Measurements from ENCODE around the gene UBXN10.

Gene UBXN10

DNA sequence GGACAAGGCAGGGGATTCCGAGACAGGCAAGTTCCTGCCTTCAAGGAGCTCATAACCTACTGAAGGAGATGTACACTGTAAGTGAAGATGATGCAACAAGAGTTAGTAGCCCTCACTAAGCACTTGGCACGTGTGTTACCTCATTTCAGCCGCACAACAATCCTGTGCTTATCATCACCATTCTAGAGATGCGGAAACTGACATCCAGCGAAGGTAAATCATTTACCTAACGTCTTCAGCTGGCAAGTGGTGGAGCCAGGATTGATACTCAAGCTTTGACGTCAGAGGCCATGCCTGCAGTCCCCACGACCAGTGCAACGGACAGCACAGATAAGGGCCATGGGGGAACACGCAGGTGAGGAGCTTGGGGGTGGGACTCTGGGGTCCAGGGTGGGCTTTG, 2.9 kb upstream of the UBXN10 start:
- DNase-seq (ENCODE audit: low read depth in 1 of 2, low spot score in 1 of 2): no peak

DNA sequence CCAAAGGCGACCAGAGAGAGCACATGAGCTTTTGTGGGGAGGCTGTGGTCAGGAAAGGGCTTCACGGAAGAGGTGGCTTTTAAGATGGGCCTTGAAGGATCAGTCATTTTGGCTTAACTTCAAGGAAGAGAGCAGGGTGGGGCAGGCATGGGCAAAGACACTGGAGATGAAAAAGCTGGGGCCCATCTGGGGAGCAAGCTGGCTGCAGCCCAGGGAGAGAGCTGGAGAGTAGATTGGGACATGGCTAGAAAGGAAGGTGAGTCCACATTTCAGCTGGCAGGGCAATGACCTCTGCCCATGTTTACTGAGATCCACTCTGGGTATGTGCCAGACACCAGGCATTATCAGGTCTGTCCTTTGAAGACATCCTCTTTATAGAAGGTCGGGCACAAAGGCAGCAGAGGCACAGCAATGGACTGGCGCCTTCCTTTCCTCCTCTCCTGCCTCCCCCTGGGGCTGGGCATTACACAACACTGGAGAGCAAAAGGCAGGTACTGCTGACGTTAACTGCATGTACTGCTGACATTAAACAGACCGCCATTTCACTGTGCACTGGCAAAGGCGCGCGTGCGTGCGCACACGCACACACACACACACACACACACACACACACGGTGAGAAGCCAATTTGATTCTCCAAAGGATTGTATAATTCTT, 2.2 kb upstream of the UBXN10 start:
- no peak for DNase-seq (ENCODE audit: low read depth in 1 of 2, low spot score in 1 of 2)

DNA sequence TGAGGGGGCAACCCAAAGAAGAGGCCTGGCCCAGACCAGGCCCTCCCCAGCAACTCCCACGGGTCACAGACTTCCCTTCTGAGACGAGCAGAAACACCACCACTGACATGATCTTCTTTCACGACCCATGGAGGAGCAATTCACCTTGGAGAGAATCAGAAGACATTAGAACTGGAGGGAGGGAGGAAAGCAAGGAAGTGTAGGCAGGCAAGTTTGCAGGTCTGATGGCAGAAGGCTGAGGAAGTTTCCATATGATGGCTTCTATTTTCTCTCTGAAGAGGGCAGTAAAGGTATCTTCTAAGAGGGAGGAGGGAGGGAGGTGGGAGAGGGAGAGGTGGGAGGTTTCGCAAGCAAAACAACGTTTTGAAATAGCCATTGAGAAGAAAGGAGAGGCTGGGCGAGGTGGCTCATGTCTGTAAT, 1.4 kb upstream of the UBXN10 start:
- DNase-seq (ENCODE audit: low read depth in 1 of 2, low spot score in 1 of 2): no peak

DNA sequence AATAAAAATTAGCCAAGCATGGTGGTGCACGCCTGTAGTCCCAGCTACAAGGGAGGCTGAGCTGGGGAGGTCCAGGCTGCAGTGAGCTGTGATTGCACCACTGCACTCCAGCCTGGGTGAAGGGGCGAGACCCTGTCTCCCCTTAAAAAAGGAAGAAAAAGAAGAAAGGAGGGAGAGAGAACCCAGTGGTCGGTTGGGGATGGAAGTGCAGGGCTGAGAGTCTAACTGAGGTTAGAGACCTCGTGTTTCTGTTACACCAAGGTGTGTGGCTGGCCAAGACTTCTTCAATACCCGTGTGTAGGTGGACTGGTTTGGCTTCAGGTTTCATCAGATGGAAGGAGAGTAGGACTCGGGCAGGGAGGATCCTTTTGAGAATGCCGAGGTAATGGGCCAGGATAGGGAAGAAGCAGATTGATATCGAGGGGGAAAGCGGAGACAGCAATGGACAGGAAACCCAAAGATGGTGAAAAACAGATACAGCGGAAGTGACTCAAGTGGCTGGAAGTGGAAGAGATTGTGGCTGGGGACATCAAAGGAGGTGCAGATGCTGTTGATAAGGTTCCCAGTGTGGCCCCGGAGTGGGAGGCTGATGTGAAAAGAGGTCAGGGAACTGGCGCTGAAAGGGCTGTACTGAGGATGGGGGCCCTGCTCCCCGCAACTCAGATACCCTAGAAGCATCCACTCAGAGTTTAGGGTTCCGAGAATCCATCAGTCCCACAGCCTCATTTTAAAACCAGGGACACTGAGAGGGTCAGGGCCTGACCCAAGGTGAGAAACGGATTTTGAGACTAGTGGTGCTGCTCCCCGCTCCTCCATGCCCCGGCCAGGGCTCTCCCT, 681 bp upstream of the UBXN10 start:
- peak; percentile 15 to 29 for DNase-seq (ENCODE audit: low read depth in 1 of 2, low spot score in 1 of 2)

DNA sequence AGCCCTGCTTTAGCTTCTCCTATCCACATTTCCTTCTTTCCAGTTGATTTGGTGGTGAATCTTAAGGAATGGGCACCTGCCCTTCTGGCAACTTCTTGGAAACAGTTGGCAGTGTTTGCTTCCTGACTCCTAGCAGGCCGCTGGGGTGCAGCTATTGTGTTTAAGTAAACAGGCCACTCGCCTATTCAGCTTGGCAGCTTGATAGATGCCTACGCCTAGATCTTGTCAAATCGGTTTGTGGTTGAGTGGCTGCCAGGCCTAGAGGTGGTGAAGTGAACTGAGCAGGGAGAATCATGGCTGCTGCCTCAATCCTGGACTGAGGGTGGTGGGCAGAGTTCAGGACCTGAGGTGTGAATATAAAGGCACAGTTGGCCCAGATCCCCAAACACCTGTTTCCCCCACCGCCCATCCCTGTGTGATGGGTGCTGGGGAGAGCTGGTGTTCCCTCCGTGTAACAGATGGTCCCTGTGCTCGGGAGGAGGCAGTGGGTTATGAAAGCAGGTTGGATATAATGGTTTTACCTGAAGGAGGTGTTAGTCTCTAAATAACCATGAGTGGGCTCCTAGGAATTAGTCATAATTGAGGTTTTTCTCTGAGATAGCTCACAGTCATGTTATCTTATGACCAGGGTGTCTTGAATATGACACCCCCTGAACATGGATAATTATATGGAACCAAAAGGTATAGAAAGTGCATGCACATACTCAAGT, 1.4 kb downstream of the UBXN10 start:
- no peak for DNase-seq (ENCODE audit: low read depth in 1 of 2, low spot score in 1 of 2)

DNA sequence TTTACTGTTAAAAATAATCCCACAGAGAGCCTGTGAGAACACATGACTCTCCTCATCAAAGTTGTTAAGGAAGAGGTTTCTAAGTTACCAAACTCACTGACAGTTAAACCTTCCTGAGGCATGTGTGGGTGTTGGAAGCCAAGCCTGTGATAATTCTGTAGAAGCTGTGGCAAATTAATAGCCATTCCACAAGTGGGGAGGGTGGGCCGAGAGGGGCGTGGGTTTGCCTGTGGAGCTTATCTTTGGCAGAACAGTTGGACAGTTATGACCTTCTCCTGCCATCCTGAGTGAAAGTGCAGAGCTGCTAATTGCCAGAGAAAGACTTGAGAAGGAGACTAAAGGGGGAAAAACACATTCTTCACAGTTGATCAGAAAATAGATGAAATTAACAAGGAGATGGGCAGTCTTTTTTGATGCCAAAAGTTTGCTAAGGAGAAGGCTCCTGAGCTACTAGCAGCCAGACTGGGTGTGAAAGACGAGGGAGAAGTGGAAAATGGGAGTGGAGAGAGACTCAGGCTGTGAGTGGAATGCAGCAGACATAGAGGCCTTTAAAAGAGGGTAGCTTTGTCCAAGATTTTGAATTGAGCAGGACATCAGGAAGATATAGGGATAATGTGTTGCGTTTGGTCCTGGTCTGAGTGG, 2.0 kb downstream of the UBXN10 start:
- DNase-seq (ENCODE audit: low read depth in 1 of 2, low spot score in 1 of 2): no peak

DNA sequence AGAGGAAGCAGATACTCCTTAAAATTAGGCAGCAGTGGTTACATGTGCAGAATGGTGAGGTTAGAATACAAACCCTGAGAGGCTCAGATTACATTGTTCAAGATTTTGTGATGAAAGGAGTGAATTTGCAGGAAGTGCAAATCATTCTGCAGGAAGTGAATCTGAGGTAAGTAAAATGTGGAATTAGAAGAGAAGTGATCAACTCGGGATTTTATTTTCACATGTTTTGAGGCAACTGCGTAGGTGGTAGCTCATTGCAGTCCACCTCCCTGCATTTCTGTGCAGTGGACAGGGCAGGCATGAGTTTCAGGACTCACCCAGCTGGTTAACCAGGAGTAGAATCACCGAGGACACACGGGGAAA, 2.5 kb downstream of the UBXN10 start:
- DNase-seq (ENCODE audit: low read depth in 1 of 2, low spot score in 1 of 2): no peak

DNA sequence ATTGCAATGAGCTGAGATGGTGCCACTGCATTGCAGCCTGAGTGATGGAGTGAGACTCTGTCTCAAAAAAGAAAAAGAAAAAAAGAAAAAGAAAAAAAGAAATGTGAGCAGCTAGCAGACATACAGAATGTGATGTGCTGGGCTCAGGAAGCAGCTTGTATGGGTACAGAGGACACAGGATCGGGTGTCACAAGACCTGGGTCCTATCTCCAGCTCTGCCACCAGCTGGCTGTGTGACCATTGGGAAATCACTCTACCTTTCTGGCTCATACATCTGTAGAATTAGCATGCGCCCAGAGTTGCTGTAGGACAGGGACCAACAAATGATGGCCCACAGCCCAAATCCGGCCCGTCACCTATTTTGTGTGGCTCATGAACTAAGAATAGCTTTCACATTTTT, 3.8 kb downstream of the UBXN10 start:
- DNase-seq (ENCODE audit: low read depth in 1 of 2, low spot score in 1 of 2): no peak

DNA sequence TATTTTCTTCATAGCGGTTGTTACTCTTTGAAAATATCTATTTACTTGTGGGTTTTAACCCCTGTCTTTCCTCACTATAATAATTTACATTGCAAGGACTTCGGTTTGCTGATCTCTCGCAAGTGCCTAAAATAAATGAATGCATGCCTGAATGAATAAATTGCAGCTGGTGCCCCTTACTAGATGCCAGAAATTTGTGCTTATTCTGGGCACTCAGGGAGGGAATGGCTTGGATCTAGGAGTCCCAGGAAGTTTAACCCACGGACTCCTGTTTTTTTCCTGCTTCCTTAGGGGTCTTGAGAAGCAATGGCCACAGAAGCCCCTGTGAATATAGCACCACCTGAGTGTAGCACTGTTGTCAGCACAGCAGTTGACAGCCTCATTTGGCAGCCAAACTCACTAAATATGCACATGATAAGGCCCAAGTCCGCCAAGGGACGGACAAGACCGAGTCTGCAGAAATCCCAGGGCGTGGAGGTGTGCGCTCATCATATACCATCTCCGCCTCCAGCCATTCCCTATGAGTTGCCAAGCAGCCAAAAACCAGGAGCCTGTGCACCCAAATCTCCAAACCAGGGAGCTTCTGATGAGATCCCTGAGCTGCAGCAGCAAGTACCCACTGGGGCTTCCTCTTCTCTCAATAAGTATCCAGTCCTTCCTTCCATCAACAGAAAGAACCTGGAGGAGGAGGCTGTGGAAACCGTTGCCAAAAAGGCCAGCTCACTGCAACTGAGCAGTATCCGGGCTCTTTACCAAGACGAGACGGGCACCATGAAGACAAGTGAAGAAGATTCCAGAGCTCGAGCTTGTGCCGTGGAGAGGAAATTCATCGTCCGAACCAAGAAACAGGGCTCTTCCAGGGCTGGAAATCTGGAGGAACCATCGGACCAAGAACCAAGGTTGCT, 4.6 kb downstream of the UBXN10 start:
- DNase-seq (ENCODE audit: low read depth in 1 of 2, low spot score in 1 of 2): no peak

DNA sequence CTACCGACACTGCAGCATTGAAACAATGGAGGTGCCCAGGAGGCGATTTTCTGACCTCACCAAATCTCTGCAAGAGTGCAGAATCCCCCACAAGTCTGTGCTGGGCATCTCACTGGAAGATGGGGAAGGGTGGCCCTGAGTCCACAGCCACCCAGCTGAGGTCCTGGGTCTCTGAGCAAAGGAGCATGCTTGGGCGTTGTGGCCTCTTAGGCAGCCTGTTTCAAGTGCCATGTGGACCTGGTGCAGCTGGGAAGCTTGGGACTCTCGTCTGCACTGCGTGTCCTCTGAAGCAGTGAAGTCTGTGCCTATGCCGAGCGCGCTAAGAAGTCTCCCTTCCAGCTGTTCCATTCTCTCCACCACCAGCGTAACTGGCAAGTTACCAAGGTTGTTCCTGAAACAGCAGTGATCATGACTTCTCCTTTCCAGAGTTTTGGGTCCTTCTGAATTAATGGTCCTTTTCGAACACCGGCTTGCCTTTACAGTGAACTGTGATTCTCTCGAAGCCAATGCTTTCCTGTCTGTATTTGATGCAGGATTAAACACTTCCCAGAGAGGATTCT, 5.5 kb downstream of the UBXN10 start:
- no peak for DNase-seq (ENCODE audit: low read depth in 1 of 2, low spot score in 1 of 2)

DNA sequence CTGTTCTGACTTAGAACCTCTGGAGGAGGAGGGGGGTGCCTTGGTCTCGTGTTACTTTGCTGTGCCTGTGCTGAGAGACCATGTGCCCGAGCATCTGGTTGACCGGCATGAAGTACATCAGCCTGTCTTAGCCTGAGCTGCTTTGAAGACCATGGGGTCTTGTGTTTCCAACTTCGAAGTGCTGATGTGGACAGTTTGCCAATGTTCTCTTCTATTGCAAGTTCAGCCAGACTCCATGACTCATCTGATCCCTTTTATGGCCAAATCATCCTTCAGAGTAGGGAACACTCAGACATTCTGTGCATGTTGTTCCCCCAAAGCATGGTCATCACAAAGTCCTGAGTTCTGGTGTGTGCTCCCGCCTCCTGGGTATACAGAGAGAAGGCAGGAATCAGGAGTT, 6.5 kb downstream of the UBXN10 start:
- DNase-seq (ENCODE audit: low read depth in 1 of 2, low spot score in 1 of 2): no peak

DNA sequence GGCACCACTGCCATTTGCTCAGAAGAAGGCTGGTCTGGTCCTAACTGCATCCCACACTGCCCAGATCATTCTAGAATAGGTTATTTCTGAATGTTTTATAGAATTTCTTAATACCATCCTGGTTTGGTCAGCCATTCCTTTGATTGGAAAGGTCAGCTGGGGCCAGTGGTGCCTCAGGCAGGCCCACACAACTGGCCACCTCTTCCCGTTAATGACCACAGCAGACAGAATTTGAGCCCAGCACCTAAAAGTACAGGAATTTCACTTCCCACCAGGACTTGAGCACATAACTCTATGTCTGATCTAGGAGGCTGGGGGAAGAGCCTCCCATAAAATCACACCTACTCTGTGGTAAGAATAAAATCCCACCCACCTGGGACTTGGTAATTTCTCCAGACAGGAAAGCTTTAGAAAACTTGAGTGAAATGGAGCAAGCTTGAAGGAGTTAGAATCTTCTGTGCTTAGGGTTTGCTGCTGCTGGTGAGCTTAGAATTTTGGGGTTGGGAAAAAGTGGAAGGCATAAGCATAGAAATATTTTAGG, 7.0 kb downstream of the UBXN10 start:
- DNase-seq (ENCODE audit: low read depth in 1 of 2, low spot score in 1 of 2): no peak

DNA sequence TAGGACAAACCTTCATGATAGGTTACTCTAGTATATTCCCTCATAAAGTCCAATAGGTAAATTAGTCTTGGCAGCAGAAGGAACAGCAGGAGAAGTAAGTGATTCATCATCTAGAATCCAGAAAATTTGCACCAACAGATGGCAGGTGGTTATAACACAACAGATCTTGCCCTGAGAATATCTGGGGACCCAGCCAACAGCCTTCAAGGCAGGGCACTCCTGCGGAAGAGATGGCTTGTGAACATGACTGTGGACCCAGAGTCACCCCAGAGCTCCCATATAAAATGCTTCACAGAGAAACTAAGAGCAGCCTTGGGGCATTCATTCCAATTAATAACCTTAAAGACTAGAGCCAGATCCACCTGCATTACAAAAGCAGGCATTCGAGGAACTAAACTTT, 8.3 kb downstream of the UBXN10 start:
- no peak for DNase-seq (ENCODE audit: low read depth in 1 of 2, low spot score in 1 of 2)

DNA sequence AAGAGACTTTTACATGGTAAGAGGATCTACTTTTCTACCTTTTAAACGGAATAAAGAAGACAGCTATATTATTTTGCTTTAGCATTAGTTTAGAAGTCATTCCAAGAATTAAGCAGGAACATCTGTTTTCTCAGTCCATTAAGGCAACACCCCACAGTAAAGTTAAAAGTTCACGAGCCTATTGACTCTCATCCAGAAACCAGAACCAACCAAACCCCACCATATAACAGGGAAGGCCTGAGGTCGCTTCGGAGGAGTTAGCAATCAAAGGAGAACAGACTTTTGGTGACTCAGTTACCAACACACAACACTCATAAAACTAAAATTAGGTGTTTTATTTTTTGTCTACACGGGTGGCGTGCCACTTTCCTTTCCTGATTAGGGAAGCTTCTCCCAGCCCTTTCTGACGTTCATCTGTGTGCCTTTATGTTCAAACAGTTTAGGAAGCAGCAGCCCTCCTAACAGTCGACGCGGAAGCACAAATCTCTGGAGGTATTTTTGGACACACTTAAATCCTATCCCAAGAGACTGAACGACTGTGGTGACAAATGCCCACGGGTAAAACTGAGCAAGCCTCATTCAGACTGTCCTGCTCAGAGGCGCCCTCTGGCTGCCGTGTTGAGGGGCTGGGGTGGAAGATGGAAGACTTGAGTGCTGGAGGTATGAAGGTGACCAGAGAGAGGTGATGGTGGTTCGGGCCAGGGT, 9.0 kb downstream of the UBXN10 start:
- peak; percentile 56 to 63 for DNase-seq (ENCODE audit: low read depth in 1 of 2, low spot score in 1 of 2)

DNA sequence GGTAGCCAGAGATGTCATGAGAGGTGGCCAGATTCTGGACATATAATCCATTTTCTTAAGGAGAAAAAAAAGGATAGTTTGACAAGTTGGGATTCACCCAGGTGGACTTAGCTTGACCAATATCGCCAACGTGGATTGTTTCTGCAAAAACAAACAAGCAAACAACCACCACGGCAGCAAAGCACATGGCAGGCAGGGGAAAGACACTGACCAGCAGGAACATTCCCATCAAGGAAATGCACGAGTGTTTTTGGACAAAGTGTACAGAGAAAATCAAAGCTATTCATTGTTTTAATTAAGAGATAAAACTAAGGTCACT, 9.5 kb downstream of the UBXN10 start:
- no peak for DNase-seq (ENCODE audit: low read depth in 1 of 2, low spot score in 1 of 2)

DNA sequence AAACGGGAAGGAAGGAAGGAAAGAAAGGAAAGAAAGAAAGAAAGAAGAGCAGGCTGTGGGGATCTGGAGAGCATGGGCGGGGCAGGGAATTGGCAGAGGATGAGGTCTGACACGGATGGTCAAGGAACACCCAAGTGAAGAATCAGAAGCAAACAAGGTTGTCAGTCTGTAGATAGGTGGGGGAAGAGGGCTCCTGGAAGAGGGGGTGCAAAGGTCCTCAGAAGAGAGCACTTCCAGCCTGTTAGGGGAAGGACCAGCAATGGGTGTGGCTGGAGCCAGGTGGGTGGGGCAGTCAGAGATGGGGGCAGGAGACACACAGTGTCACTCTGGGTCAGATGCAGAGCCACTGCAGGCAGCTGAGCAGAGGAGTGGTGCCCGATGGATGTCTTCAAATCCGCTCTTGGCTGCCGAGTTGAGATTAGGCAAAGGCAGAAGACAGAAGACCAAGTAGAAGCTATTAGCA, 11.5 kb downstream of the UBXN10 start:
- no peak for DNase-seq (ENCODE audit: low read depth in 1 of 2, low spot score in 1 of 2)

DNA sequence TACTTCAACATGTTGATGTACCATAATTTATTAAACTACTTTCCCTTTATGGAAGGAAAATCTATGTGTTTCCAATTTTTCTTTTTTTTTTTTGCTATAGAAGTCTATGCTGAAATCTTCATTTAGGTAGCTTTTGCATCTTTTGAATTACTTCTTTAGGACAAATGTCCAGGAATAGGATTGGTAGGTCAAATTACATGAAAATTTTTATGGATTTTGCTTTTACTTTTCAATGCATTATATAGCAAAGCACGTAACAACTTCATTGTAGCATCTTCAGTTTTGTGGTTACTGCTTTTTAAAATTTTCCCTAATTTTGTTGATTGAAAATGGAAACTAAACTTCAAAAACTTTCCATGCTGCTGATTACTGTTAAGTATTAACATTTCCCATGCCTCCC, 12.4 kb downstream of the UBXN10 start:
- no peak for DNase-seq (ENCODE audit: low read depth in 1 of 2, low spot score in 1 of 2)

DNA sequence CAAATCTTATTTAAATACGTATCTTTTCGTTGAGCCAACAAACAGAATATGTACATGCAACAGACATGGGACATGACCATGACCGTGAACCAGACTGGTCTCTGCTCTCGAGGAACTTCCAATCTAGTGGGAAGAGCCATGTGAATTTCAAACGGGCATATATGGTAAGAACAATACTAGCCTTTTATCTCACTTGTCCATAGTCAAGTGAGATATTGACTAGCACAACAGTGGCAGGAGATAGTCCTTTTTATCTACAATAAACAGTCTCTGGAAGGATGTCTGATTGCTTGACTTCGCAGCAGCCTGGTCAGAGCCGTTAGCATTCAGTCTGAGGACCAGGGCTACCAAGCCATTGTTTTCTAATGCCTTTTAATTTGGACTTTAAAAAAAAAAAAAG, 13.0 kb downstream of the UBXN10 start:
- DNase-seq (ENCODE audit: low read depth in 1 of 2, low spot score in 1 of 2): no peak

DNA sequence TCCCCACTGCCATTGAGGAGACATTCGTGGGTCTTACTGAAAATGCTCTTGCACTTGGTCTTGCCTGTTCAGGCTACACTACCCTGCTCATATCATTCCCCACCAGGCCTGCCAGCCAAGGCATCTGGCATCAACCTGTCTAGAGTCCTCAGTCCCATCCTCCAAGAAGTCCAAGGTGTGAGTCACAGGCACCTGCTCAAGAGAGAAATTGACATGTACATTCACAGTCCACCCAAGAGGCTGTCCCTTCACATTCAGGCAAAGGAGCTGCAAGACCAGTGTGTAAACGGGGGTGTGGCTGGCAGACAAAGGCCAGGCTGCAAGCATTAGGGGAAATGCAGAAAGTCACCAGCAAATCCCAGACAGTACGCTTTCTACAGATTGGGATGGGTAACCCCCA, 13.5 kb downstream of the UBXN10 start:
- no peak for DNase-seq (ENCODE audit: low read depth in 1 of 2, low spot score in 1 of 2)

DNA sequence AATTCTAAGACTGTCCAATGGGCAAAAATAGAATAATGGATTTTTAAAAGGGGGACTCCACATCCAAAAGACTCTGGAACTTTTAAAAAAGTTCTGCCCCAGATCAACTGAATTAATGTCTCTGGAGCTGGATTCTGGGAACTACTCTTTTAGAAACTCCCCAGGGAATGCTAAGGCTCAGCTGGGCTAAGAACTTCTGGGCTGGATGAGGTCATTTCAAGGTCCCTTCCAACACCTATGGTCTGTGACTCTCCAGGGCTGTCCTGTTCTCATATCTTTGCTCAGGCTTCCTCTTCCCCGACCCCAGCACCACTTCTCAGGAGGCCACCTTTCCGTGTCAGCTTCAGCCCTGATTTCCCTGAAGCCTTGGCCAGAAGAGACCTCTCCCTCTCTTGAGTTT, 13.9 kb downstream of the UBXN10 start:
- no peak for DNase-seq (ENCODE audit: low read depth in 1 of 2, low spot score in 1 of 2)

All from stimulated activated CD4-positive, alpha-beta T cell treated with anti-CD3 and anti-CD28 coated beads, Interleukin-15, amount 100 ng/mL, for 1 hour (primary cell).